IPS-NIHi7 (cell line): Measurements from ENCODE around the gene ATP8A1.
"Not testable (repeated sequence)": the region's sequence is repeated elsewhere in the genome, so short reads cannot be mapped to it uniquely, and the experiment has no call there.

Experiments
- DNase-seq: peaks from one replicate; pipeline ENCODE4 v3.0.0; 2012; ENCODE audit warnings: mixed read lengths; ENCODE audit errors: extremely low spot score

ATP8A1 gene

DNA sequence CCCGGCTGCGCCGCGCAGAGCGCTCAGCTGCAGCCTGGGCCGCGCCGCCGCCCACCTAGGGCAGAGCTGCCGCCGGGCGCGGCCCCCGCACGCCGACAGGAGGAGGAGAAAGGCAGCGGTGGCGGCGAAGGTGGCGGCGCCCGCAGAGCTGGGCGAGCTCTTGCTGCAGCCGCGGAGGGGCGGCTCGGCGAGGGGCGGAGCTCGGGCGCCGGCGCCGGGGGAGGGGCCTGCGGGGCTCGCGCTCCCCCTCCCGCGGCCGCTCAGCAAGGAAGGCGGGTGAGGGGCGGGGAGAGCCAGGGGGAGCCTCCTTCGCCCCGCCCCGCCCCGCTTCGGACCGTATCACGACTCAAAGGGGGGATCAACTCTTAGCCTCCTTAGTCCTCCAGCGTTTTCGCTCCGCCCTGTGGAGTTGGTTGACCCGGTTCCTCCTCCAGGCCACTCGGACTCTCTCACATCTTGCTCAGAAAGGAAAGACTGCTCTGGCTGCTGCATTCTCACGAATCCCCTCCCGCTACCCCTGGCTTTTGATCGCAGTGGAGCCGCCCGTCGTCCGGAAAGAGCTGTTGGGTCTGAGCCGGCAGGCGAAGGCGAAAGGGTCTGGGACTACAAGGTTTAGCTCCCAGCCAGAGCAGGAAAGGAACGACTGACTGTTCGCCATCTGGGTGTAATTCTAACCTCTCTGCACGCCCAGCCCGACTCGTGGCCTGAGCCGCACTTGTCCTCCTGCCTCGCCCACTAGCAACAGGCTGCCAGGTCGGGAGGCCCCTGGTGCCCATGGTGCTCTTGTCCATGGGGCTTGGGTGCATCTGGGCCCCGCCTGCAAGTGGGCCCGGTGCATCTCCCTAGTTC, at the start of gene ATP8A1:
ATP8A1 (minus strand) TSS at position 162 of the 849 bp plus-strand sequence. CDS start 232 bp downstream, outside the sequence.
- DNase-seq, result peak; percentile 97

DNA sequence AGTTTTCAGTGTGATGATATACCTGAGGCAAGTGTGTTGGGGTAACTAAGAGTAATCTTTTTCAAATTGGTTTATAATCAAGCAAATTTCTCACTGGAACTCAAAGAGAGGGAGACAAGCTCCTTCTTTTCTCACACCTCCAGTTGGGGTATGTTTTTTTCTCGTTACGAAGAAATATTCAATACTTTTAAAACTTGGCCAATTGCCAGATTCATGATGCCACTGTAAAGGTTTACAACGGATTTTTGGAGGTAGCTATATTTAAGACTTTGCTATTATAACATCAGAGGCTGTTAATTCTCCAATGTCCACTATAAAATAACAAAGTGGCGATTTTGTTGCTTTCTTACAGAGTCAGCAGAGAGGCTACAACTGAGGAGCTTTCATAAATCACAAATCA, 49.2 kb upstream of the ATP8A1 start:
- no peak for DNase-seq

DNA sequence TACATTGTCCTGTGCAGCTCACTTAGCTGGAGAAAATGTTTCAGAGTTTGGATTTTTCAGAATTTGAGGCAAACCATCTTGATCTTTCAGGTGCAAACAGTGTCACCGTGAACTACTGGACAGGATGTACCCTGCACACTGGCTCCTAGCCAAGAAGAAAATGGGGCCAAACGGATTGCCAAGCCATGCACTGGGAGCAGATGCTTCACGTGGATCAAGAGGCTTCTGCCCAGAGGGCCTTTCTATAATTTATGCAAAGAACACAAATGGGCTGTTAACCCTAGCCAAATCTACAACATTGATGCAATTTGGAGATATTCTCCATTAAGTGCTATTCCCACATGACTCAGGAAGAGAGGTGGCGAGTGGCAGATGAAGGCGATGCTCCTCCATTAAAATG, 46.9 kb upstream of the ATP8A1 start:
- DNase-seq, result no peak

DNA sequence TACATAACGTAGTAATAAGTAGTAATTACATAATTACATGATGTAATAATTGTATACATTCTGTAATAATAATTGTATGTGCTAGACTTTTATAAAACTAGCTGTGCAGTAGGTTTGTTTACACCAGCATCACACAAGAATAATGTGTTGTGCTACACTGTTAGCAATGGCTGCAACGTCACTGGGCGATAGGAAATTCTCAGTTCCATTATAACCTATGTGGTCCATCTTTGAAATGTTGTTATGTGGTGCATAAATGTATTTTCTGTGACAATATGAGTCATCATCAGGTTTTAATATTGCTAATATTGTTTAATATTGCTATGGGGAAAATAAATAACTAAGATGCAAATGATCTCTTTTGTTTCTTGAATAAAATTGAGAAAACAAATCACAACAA, 46.0 kb upstream of the ATP8A1 start:
- DNase-seq, result no peak

DNA sequence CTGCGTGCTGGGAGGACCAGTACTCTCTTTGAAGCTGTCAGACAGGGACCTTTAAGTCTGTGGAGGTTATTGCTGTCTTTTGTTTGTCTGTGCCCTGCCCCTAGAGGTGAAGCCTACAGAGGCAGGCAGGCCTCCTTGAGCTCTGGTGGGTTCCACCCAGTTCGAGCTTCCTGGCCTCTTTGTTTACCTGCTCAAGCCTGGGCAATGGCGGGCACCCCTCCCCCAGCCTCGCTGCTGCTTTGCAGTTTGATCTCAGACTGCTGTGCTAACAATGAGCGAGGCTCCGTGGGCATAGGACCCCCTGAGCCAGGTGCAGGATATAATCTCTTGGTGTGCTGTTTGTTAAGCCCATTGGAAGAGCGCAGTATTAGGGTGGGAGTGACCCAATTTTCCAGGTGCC, 44.9 kb upstream of the ATP8A1 start:
- DNase-seq, result not testable (repeated sequence)

DNA sequence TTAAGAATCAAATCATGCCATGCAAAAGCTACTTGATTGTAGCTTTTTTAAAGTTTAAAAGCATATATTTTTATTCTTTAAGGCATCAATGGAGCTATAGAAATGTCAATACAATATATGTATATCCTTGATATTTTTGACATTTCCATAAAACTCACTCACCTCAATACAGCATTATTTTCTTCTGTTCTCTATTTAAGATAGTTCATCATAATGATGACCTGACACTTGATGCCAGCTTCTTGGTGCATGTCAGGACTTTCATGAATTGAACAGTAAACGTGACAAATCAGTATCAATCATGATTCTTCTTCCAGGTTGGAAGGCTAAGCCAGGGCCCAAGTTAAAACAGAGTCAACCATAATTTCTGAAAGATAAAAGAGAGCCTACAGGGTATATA, 33.6 kb upstream of the ATP8A1 start:
- no peak for DNase-seq

DNA sequence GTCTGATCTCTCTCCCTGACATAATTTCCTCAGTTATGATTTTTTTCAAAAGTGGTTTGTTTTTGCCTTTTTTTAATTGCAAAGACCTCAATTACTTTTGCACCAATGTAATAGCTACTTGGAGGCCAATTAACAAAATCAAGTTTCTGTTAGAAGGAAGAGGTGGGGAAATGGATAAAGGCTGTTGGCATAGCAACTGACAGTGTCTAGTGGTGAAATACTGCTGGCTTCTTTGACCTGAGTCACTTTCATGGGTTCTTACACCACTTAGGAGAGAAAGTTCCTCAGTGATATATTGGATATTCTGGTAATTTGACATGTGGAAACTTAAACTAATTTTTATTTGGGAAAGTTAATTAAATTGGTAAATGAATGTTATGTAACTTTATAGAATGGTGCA, 26.5 kb upstream of the ATP8A1 start:
- no peak for DNase-seq

DNA sequence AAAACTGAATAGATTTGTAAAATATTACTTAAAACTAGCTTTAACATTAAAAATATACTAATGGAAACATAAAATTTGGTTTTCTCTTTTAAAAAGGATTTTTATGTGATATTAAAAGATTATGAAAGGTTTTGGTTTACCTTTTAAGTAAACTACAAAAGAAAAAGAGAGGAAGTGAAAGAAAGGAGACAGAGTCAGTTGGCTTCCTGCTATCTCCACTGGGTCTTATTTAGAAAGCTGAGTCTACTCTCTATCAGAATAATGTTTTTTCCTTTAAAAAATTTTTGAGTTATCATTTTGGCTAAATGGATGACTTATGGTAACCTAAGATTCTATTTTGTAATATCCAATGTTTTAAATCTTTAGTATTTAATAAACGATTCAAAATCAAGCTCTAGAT, 21.6 kb upstream of the ATP8A1 start:
- no peak for DNase-seq

DNA sequence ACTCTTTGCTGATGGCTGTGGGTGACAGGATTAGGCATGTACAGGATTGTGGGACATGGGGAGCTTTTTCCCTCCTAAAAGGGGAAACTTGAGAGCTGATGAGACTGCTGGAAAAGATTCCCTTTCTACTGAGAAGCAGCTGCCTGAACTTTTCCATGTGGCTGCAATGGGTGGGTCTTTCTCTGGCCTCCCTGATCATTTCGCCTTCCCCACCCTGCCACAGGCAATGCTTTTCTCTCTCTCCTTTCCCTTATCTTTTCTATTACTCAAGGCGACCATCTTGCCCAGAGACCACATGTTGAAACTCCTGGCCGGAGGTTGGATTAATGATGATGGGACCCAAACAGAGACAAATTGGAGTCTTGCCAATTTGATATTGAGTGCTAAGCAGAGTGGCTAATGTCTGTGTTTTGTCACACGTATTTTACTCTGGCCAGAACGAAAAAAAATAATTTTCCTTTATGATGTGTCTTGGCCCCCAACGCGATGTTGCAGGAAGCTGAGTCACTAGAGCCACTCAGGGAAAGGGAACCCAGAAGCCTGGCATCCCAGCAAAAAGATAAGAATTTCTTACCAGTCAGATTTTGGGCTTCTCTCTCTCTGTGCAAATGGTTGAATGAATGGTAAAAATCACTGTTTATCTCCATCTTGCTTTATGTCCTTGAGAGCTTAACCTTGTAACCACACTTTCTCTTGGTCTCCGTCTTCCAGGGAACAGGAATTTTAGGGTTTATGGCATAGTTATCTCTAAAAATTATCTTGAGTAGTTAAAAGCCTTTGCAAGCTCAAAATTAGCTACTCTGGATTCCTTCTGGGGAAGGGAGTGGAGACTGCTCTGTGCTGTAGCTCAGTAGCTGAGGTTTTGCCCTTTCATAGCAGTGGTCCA, 19.4 kb upstream of the ATP8A1 start:
- no peak for DNase-seq

DNA sequence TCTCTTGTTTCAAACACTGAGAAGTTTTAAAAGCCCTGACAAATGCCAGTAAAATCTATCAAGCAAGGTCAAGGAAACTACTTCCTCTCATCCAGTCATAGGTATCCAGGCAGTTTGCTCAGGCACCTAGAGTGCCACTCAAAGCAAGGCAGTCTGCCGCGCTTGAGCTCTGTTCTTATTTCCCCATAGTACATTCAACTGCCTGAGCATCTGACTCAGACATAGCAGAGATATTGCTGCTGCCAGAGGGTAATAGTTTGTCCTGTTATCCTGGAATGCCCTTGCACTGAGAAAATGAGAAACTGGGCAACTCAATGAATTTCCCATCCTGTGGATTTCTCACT, 16.1 kb upstream of the ATP8A1 start:
- DNase-seq, result no peak

DNA sequence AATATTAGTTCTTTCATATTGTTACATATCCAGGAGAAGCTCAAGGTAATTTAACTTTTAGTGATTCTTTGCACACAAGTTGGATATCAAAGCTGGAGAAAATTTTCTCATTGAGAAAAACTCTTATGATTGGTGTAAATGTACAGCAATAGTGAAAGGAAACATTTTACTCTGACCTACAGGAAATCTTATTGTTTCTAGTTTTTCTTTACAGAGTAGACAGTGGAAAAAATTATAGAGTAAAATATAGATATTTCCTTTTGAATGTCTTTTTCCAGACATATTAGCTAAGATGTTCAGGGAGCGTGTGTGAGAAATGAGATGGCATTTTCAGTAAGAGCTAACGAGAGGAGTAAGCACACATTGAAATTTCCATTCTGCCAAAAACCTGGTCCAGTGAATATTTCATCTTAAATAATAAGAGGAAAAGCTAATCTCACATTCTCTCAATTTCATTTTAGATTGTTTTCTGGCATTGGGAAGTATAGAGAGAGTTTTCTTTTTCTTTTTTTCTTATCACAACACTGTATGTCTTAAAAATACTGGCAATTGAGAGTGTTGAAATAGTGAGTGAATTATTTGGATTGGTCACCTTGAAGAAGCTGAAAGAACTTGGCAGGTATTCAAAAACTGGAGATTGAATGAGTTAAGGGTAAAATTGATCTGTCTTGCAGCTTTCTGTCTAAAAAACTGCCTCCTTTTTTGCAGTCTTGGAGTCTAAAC, 15.6 kb upstream of the ATP8A1 start:
- no peak for DNase-seq

DNA sequence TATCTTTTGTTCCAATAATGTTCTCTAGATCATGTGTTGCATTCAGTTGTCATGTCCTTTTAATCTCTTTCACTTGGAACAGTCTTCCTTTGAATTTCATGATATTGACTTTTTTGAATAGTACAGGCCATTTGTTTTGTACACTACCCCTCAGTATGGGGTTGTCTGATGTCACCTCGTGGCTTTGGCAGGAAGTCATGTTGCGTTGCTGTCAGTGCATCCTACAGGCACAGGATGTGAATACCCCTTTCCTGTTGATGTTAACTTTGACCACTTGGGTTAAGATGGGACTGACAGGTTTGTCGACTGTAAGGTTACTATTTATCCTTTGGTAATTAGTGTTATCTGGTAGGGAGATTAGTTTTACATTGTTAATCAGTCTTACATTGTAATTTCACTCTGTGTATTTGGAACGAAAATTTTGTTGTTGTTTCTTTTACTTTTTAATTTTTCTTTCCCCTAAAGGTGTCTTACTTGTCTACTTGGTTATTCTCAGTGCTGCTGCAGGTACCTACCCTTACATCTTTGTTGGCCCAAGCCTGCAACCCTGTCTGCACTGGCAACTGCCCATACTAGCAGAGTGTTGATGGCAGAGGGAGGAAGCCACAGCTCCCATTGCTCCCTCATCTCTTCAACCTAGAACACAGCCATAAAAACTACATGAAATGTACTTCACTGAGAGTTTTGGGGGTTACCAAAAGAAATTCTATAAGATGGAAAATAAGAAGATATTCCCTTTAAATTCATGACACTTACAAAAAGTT, 14.7 kb upstream of the ATP8A1 start:
- DNase-seq, result no peak

DNA sequence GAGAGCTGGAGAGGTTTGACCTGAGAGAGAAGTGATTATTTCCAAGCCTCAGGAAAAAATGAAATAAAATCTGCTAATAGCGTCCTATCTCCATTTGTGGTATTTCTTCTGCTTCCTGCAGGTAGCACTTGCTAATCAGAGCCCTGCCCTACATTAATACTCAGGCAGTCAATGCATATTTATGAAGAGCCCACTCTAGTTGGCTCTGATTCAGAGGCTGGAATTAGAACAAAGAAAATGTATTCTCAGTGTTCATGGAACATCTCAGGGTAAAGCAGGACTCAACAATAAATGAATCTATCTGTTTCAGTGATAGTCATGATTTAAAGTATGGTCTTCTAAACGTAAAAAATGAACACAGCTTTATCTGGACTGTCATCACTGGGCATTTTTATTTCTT, 1.4 kb upstream of the ATP8A1 start:
- DNase-seq, result no peak

DNA sequence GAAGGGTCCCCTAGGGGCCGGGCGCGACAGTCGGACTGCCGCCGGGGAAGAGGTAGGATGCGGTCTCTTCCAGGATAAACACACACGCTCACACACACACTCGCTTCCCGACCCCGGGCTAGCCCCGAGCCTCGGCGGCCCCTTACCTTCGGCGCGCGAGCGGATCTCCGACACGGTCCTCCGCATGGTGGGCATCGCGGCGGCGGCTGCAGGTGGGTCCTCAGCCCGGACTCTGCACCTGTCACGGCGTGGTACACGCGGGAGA, 294 bp downstream of the ATP8A1 start:
- no peak for DNase-seq

DNA sequence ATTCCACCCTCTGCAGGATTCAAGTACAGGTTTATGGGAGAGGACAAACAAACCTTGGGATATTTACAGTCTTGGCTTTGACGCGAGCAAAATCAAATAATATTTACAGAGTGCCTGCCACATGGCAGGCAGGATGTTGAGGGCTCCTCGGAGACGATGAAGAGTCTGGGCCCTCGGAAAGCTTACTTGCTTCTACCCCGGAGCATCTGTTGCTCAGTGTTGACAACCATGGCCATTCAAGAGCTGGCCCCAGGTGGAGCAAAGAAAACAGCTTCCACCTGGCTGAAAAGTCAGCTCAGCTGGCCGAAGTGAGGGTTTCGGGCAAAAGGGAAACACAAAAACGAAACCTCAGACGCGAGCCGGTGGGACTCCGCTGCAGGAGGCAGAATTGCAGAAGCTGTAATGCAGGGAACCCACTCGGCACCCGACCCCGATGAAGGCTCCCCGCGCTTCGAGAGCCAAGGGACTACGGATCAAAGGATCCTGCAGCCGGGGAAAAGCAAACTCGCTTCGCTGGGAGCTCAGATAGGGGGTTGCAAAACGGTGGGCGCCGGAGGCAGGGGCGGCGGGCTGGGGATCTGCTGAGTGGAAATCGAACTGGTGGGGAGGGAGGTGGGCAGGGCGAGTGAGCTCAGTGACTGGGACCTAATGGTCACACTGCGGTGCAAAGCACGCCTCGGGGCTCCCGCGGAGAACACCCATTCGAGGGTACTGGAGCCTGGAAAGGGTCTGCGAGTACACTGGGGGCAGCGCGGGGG, 805 bp downstream of the ATP8A1 start:
- DNase-seq, result peak; percentile 17

DNA sequence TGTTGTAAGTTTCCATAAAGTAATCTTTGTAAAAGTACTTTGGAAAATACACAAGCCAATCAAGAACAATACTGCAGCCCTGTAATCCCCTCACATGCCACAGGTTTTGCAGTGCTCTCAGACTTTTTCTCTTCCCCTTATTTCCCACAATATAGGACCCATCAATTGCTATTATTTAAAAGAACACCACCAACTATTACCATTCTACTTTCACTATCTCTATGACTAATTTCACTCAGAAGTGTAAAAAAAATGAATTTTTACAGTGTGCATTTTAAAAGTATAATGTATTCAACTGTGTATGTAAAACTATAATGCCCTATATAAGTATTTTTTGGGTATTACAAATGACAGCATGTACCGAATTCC, 1.7 kb downstream of the ATP8A1 start:
- no peak for DNase-seq

DNA sequence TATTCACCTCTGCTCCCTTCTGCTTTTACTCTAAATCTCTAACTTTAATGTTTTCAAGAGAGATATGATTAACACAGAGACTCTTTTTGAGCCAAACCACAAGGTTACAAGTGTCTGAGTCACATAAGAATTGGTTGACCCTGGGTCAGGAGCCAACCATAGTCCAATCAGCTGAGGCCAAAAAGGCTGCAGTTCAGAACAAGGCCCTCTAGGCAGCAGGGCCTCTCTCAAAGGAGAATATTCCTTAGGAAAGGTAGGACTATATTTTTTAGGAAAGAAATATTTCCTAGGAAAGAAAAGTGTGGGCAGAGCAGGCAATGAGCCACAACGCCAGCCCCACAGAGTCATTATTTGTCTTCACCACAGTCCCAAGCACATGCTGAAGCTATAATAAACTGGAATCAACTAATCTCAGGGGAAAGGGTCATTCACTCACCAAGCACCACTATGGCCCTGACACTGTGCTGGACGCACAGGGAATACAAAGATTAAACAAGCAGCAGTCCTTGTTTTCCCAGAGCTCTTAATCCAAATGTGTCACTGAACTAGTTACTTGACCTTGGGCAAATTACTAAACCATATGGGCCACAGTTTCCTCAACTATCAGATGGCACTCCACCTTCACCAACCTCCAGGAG, 2.2 kb downstream of the ATP8A1 start:
- no peak for DNase-seq

DNA sequence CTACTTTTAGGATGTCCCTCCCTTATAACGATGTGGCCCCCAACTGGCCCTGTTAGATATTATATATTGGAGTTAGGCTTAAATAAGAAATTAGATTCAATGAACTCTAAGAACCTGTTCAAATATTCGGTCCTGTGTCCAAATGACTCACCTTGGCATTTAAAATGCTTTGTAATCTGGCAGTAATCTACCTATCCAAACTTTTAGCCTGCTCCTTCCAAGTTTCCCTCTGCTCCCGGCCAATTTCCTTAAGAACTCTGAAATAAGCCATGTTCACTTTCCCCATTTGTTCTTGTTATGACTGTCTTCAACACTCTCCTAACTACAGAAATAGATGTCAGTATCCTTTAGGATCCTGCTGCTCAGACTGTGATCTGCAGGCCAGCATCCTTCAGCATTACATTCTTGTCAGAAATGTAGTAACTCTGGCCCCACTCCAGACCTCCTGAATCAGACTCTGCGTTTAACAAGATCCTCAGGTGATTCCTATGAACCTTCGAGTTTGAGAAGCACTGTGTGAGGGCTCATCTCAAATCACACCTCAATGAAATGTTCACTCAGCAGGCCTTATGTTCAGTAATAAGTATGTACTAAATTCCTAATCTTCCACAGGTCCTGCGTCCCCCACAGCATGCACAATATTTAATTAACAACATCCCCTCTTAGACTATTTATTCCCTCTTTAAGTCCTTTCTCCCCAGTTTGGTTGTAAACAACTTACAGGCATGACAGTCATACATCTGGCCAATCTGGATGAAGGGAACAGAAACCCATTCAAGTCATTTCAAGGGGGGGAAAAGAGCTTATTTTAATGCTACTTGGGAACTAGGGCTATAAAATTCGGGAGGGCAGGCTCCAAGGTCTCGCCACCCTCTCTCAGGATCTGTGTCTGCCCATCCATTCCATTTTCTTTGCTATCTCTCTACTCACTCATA, 3.0 kb downstream of the ATP8A1 start:
- DNase-seq, result no peak

DNA sequence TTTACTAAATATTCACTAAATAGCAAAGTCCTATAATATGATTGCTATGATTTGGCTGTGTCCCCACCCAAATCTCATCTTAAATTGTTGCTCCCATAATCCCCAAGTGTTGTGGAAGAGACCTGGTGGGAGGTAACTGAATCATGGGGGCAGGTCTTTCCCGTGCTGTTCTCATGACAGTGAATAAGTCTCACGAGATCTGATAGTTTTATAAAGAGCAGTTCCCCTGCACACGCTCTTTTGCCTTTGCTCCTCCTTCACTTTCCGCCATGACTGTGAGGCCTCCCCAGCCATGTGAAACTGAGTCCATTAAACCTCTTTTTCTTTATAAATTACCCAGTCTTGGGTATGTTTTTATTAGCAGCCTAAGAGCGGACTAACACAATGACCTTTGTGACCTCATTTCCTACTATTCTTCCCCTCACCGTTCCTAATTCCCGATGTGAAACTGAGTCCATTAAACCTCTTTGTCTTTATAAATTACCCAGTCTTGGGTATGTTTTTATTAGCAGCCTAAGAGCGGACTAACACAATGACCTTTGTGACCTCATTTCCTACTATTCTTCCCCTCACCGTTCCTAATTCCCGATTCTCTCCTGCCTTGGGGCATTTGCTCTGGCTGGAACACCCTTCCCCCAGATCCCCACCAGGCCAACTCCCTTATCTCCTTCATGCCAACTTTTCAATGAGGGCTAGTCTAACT, 4.2 kb downstream of the ATP8A1 start:
- not testable (repeated sequence) for DNase-seq
